ENCODE results near the gene MGAT5B. TPM values are rescaled to one million over a fixed set of nuclear protein-coding genes. Genes with fewer than 3 reads are reported as not detected.
A peak's percentile ranks its signal among the peaks of the same experiment; 100 is the strongest.

MGAT5B gene
- total RNA-seq, 1 experiment from 2014 or later: 15.0 TPM

- Histone ChIP-seq H3K27ac (no peak overlapping the region), H3K4me3 (no peak overlapping the region), H3K4me1 (replicated peaks) (no peaks in the 10 kb centered on the region), H3K27me3 (replicated peaks) (no peaks in the 10 kb centered on the region), H3K9me3 (replicated peaks) (no peaks in the 10 kb centered on the region), H3K36me3 (no peaks in the 10 kb centered on the region)
- DNase-seq (ENCODE audit: low read depth in 1 of 2, low spot score in 2 of 2): no peak
Observed at GRCh38 chr17:76987486-76988093, 119.4 kb downstream of the MGAT5B start.

- H3K27me3 ChIP-seq (replicated peaks): no peaks in the 10 kb centered on the region
- DNase-seq (ENCODE audit: low read depth in 1 of 2, low spot score in 2 of 2): no peak
- no peaks in the 10 kb centered on the region for H3K36me3 ChIP-seq
- no peaks in the 10 kb centered on the region for H3K9me3 ChIP-seq (replicated peaks)
- H3K4me3 ChIP-seq: no peak overlapping the region
- H3K27ac ChIP-seq: no peak overlapping the region
- peaks cover under 1% of the 10 kb centered on the region for H3K4me1 ChIP-seq (replicated peaks)
Observed at GRCh38 chr17:76988796-76989195, 120.6 kb downstream of the MGAT5B start.

GRCh38 chr17:76989519-76989918 lies 121.3 kb downstream of the MGAT5B start:
- H3K9me3 ChIP-seq (replicated peaks): no peaks in the 10 kb centered on the region
- no peaks in the 10 kb centered on the region for H3K27me3 ChIP-seq (replicated peaks)
- peaks cover 7% of the 10 kb centered on the region for H3K4me1 ChIP-seq (replicated peaks)
- no peak for DNase-seq (ENCODE audit: low read depth in 1 of 2, low spot score in 2 of 2)
- no peak overlapping the region for H3K27ac ChIP-seq
- H3K36me3 ChIP-seq: no peaks in the 10 kb centered on the region
- no peak overlapping the region for H3K4me3 ChIP-seq

DNA sequence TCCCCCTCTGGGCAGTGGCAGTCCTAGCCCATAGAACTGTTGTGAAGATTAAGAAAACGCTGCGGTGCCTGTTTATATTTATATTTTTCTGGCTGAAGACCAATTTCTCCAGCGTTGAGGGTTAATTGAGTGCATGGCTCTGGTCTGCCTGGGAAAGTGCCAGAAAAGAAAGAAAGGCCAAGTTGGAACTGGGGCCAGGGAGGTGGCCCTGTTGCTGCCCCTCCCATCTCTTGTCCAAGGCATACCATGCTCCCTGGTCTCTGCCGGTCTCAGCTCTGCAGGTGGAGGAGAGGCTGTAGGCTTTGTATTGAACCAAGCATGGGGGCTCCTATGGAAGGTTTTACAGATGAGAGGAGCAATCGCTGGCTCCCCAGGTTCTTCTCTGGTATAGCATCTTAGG lies 124.7 kb downstream of the MGAT5B start:
- no peak overlapping the region for H3K4me3 ChIP-seq
- no peaks in the 10 kb centered on the region for H3K27me3 ChIP-seq (replicated peaks)
- H3K9me3 ChIP-seq (replicated peaks): no peaks in the 10 kb centered on the region
- H3K27ac ChIP-seq: no peak overlapping the region
- H3K4me1 ChIP-seq (replicated peaks): peaks cover 25% of the 10 kb centered on the region
- no peak for DNase-seq (ENCODE audit: low read depth in 1 of 2, low spot score in 2 of 2)
- no peaks in the 10 kb centered on the region for H3K36me3 ChIP-seq

DNA sequence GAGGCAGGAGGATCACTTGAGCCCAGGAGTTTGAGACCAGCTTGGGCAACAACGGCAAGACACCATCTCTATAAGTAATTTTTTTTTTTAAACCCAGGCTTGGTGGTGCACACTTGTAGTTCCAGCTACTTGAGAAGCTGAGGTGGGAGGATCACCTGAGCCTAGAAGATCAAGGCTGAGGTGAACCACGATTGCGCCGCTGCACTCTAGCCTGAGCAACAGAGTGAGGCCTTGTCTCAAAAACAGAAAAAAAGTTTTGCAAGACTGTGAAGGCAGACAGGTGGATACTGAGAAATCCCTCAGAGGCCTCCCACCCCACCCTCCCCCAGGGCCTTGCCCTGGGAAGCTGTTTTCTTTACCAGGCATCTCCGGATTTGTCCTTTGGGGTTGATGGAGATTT lies 125.4 kb downstream of the MGAT5B start:
- H3K36me3 ChIP-seq: no peaks in the 10 kb centered on the region

GRCh38 chr17:76994237-76994637 lies 126.0 kb downstream of the MGAT5B start:
- H3K4me3 ChIP-seq: no peak overlapping the region
- peak overlapping the region; percentile 11 for H3K27ac ChIP-seq
- peaks cover 37% of the 10 kb centered on the region for H3K4me1 ChIP-seq (replicated peaks)
- no peaks in the 10 kb centered on the region for H3K36me3 ChIP-seq
- no peaks in the 10 kb centered on the region for H3K9me3 ChIP-seq (replicated peaks)
- DNase-seq (ENCODE audit: low read depth in 1 of 2, low spot score in 2 of 2): peak; percentile 67 to 69
- H3K27me3 ChIP-seq (replicated peaks): no peaks in the 10 kb centered on the region

More for the DNA sequence above, 125.4 kb downstream of the MGAT5B start:
- H3K4me1 ChIP-seq (replicated peaks): peaks cover 32% of the 10 kb centered on the region
- no peak overlapping the region for H3K27ac ChIP-seq
- DNase-seq (ENCODE audit: low read depth in 1 of 2, low spot score in 2 of 2): no peak
- H3K27me3 ChIP-seq (replicated peaks): no peaks in the 10 kb centered on the region
- no peaks in the 10 kb centered on the region for H3K9me3 ChIP-seq (replicated peaks)
- no peak overlapping the region for H3K4me3 ChIP-seq

GRCh38 chr17:76995387-76996105 lies 127.3 kb downstream of the MGAT5B start:
- H3K27ac ChIP-seq: no peak overlapping the region
- H3K27me3 ChIP-seq (replicated peaks): no peaks in the 10 kb centered on the region
- no peak overlapping the region for H3K4me3 ChIP-seq
- H3K9me3 ChIP-seq (replicated peaks): no peaks in the 10 kb centered on the region
- peaks cover 37% of the 10 kb centered on the region for H3K4me1 ChIP-seq (replicated peaks)
- H3K36me3 ChIP-seq: no peaks in the 10 kb centered on the region
- no peak for DNase-seq (ENCODE audit: low read depth in 1 of 2, low spot score in 2 of 2)

DNA sequence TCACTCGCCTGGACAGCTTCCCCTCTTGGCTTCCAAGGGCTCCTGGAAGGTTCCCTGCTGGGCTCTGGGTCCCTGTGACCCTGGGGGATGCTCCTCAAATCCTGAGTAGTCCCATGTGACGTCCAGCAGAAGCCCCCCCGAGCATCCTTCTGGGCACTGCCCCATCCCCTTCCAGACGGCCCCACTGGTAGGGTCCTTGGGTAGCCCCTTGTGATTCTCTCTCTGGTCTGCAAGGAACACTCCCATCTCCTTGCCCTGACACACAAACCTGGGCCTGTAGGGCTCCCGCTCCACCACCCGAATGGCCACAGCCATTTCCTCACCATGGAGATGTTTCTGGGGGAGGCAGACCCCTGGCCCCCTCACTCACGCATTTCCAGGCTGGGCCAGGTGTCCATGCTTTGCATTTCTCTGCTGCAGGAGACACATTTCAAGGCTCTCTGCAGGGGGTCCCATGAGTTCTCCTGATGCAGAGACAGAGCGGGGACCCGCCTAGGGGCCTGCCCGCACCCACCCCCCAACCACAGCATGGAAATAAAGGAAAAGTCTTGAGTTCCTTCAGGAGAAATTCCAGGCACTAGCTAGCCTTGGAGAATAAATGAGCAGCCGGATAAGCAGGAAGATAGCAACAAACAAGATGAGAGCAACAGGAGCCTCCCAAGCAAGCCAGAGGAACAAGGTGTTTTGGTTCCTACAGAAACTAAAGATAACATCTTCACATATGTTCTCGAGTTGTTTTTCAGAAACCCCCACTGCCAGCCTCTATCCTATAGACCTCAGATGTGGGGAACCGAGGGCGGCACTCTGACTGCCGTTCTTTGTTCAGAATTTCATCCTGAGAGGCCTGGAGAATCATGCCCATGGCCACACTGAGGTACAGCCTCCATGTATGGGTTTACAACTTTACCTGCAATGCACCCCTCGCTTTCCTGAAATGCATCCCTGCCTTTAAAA lies 128.8 kb downstream of the MGAT5B start:
- H3K36me3 ChIP-seq: no peaks in the 10 kb centered on the region
- no peak overlapping the region for H3K4me3 ChIP-seq
- no peak overlapping the region for H3K27ac ChIP-seq
- no peak for DNase-seq (ENCODE audit: low read depth in 1 of 2, low spot score in 2 of 2)
- no peaks in the 10 kb centered on the region for H3K9me3 ChIP-seq (replicated peaks)
- H3K4me1 ChIP-seq (replicated peaks): peaks cover 46% of the 10 kb centered on the region
- no peaks in the 10 kb centered on the region for H3K27me3 ChIP-seq (replicated peaks)

DNA sequence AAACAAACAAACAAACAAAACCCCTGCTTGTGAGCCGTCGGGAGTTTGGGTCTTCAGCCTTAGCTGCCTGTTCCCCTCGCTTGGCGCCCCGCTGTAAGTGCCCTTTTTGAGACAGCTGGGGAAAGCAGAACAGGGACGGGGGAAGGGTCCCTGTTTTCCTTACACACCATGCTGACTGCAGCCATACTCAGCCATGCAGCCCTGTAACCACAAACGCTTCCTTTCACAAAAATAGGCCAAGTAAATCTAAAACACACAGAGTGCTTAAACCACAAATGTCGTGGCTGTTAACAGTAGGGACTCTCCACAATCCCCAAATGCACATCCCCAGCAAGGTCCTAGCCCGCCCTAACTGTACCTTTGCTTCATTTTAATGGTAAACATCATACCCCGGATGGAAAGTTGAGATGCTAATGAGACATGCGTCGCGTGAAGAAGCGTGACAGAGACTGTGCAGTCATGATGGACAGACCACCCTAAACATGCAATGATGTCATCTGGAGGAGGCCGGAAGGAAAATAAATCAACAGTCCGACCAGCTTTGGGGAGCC lies 129.9 kb downstream of the MGAT5B start:
- peak overlapping the region; percentile 50 for H3K27ac ChIP-seq
- no peaks in the 10 kb centered on the region for H3K36me3 ChIP-seq
- peak; percentile 76 to 87 for DNase-seq (ENCODE audit: low read depth in 1 of 2, low spot score in 2 of 2)
- H3K4me1 ChIP-seq (replicated peaks): peaks cover 53% of the 10 kb centered on the region
- H3K9me3 ChIP-seq (replicated peaks): no peaks in the 10 kb centered on the region
- no peak overlapping the region for H3K4me3 ChIP-seq
- no peaks in the 10 kb centered on the region for H3K27me3 ChIP-seq (replicated peaks)

GRCh38 chr17:76998839-76999238 lies 130.6 kb downstream of the MGAT5B start:
- H3K27ac ChIP-seq: peak overlapping the region; percentile 50
- no peaks in the 10 kb centered on the region for H3K9me3 ChIP-seq (replicated peaks)
- H3K4me1 ChIP-seq (replicated peaks): peaks cover 60% of the 10 kb centered on the region
- H3K4me3 ChIP-seq: no peak overlapping the region
- H3K27me3 ChIP-seq (replicated peaks): no peaks in the 10 kb centered on the region
- no peaks in the 10 kb centered on the region for H3K36me3 ChIP-seq
- peak in 1 of 2 experiments; percentile 15 for DNase-seq (ENCODE audit: low read depth in 1 of 2, low spot score in 2 of 2)

Other genes starting within 250 kb of the MGAT5B start
- gene ST6GALNAC1, start 224.6 kb upstream of the MGAT5B start, total RNA-seq (2014; rRNA removed; shearing (Covaris generic)): not detected in 2 replicates
- gene MXRA7, start 157.4 kb upstream of the MGAT5B start, total RNA-seq (2014; rRNA removed; shearing (Covaris generic)): 362 and 546 TPM in 2 replicates
- 48.4 and 97.4 TPM in 2 replicates for gene JMJD6, start 141.8 kb upstream of the MGAT5B start, total RNA-seq (2014; rRNA removed; shearing (Covaris generic))
- gene METTL23, start 141.6 kb upstream of the MGAT5B start, total RNA-seq (2014; rRNA removed; shearing (Covaris generic)): 52.3 and 59.4 TPM in 2 replicates
- gene SRSF2, start 131.1 kb upstream of the MGAT5B start, total RNA-seq (2014; rRNA removed; shearing (Covaris generic)): 376 and 384 TPM in 2 replicates
- 21.5 and 37.3 TPM in 2 replicates for gene MFSD11, start 130.3 kb upstream of the MGAT5B start, total RNA-seq (2014; rRNA removed; shearing (Covaris generic))

All from SJSA1 (cell line).